ENCODE measurements around the gene TNFAIP8L1. TPM values are rescaled to one million over a fixed set of nuclear protein-coding genes. Genes with fewer than 3 reads are reported as not detected.
A peak's percentile ranks its signal among the peaks of the same experiment; 100 is the strongest.

The TNFAIP8L1 gene
- total and polyA plus RNA-seq, 10 donors, result 12.5 to 39.8 (median 27.1) TPM

GRCh38 chr19:4647676-4648644, 8.6 kb downstream of the TNFAIP8L1 start:
- Histone ChIP-seq H3K27me3 (replicated peaks in 1 of 7) (no peaks in the 10 kb centered on the region), H3K9me3 (no peaks in the 10 kb centered on the region), H3K36me3 (peaks cover 0 to 44% (median 11%) of the 10 kb centered on the region in 6 donors), H3K4me3 (peak overlapping the region in 1 of 8 donors; percentile 28), H3K27ac (peak overlapping the region; percentile 20 to 77 (median 57)), H3K4me1 (peaks cover 8 to 75% (median 40%) of the 10 kb centered on the region in 6 donors)
- TF ChIP-seq POLR2AphosphoS5 (IDR thresholded peaks at IDR 0.05) (peak; percentile 83 to 90 (median 90)), CTCF (IDR thresholded peaks at IDR 0.05 in 8 of 11, conservative IDR thresholded peaks at IDR 0.05 in 3 of 11) (peak in 6 of 11 experiments; percentile 10 to 36 (median 24)), POLR2A (IDR thresholded peaks at IDR 0.05) (no peak)
- intact Hi-C loops (cut with DNase I; ENCODE audit: low total_unique reads), result no loop called here
- peak; percentile 86 for DNase-seq
- WGBS, 5 donors, result 34 to 65% (median 45%) methylated on average over 9 to 20 of the region's 20 CpGs

GRCh38 chr19:4649392-4650047, 10.2 kb downstream of the TNFAIP8L1 start:
- peak overlapping the region in 7 of 8 donors; percentile 26 to 77 (median 63) for H3K27ac ChIP-seq
- DNase-seq, result no peak
- H3K9me3 ChIP-seq, result no peaks in the 10 kb centered on the region
- H3K36me3 ChIP-seq, result peaks cover 0 to 60% (median 15%) of the 10 kb centered on the region in 6 donors
- TF ChIP-seq CTCF (IDR thresholded peaks at IDR 0.05 in 8 of 11, conservative IDR thresholded peaks at IDR 0.05 in 3 of 11) (no peak), POLR2AphosphoS5 (IDR thresholded peaks at IDR 0.05) (peak in 2 of 3 donors; percentile 28 to 42), POLR2A (IDR thresholded peaks at IDR 0.05) (no peak)
- peaks cover 8 to 71% (median 42%) of the 10 kb centered on the region in 6 donors for H3K4me1 ChIP-seq
- intact Hi-C loops (cut with DNase I; ENCODE audit: low total_unique reads), result no loop called here
- 66 to 83% (median 79%) methylated on average over 15 to 19 of the region's 19 CpGs for WGBS, 5 donors
- H3K27me3 ChIP-seq (replicated peaks in 1 of 7), result no peaks in the 10 kb centered on the region
- H3K4me3 ChIP-seq, result no peak overlapping the region

GRCh38 chr19:4650159-4650558, 10.8 kb downstream of the TNFAIP8L1 start:
- no peak overlapping the region for H3K4me3 ChIP-seq
- peaks cover 0 to 62% (median 20%) of the 10 kb centered on the region in 6 donors for H3K36me3 ChIP-seq
- no peak for TF ChIP-seq POLR2AphosphoS5 (IDR thresholded peaks at IDR 0.05)
- TF ChIP-seq POLR2A (IDR thresholded peaks at IDR 0.05), result no peak
- no peak for TF ChIP-seq CTCF (IDR thresholded peaks at IDR 0.05 in 8 of 11, conservative IDR thresholded peaks at IDR 0.05 in 3 of 11)
- H3K9me3 ChIP-seq, result no peaks in the 10 kb centered on the region
- DNase-seq, result no peak
- 61 to 84% (median 81%) methylated on average over 2 of the region's 2 CpGs for WGBS, 5 donors
- intact Hi-C loops (cut with DNase I; ENCODE audit: low total_unique reads), result no loop called here
- H3K27ac ChIP-seq, result peak overlapping the region in 7 of 8 donors; percentile 26 to 77 (median 63)
- H3K4me1 ChIP-seq, result peaks cover 8 to 77% (median 44%) of the 10 kb centered on the region in 6 donors
- H3K27me3 ChIP-seq (replicated peaks in 1 of 7), result no peaks in the 10 kb centered on the region

All from spleen (tissue), 11 donors.